Activated T-helper 1 cell treated with Interleukin-2 at 50 U/mL for 16 hours (primary cell): ENCODE measurements around the gene TRIM44.

Experiments used
- DNase-seq: peaks from one replicate; pipeline ENCODE4 v3.0.0-alpha.2; 2020; ENCODE audit warnings: low read depth

The TRIM44 gene

GRCh38 chr11:35717520-35717919 lies 54.9 kb downstream of the TRIM44 start:
- DNase-seq, result no peak

DNA sequence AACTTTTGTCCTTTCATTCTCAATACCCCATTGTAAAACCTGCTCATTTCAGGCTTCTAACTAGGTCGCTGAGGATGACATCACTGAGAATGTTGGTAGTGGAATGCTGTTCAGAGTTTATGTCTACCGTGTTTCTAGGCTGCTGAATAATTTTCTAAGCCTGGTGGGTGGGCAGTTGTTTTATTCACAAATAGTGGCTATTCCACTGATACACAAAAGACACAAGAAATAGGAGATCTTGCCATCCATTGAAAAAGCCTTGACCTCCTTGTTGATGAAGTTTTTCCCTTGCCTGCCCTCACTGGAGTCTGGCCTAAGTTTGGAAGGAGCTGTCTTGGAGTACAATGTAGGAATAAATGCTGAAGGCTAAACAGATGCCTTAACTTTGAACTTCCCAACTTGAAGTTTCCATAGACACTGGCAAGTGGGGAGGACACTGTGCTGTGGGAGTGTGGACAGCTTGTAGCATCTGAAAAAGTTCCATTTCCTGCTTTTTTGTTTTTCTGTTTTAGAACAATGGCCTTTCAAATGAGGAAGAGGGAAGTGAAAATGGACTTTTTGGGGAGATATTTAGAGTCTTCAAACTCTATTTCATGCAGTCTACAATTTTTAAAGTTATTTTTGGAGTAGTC lies 59.2 kb downstream of the TRIM44 start:
- DNase-seq, result no peak

- DNase-seq, result no peak
These were observed 60.1 kb downstream of the TRIM44 start for GRCh38 chr11:35722641-35723040.

DNA sequence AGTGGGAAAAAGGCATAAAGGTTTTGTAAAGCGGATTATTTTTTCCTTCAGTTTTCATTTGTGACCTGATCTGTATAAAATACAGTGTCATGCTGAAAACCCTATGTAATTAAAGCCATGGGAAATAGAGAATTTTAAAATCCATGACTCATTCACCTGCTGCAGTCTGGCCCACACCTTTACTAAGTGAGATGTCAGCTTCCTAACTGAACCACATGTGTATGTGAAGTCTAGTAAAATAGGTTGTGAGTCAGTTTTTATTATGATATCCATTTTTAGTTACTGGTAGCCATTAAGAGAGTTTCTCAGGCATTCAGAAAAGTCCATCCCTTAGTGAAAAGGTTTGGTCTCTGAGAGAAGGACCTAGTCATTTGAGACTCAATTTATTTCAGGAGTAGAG lies 60.9 kb downstream of the TRIM44 start:
- DNase-seq, result no peak

- no peak for DNase-seq
These were observed 61.3 kb downstream of the TRIM44 start for GRCh38 chr11:35723913-35724312.

GRCh38 chr11:35725885-35726284 lies 63.3 kb downstream of the TRIM44 start:
- no peak for DNase-seq

DNA sequence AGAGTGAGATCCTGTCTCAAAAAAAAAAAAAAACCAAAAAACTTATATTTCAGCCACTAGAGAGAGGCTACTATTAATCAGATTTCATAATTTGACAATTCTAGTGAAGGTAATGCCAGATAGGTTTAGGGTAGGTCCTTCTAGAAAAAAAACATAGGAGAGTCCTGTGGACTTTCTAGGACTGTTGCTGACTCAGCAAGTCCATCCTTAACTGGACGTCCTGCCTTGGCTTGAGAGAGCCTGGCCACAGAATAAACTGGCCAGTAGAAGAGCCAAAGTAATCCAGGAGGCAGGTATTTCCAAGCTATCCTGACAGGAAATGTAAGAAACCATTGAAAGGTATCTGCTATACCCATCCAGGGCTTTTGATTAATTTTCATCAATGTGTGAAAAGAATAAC lies 64.6 kb downstream of the TRIM44 start:
- no peak for DNase-seq

DNA sequence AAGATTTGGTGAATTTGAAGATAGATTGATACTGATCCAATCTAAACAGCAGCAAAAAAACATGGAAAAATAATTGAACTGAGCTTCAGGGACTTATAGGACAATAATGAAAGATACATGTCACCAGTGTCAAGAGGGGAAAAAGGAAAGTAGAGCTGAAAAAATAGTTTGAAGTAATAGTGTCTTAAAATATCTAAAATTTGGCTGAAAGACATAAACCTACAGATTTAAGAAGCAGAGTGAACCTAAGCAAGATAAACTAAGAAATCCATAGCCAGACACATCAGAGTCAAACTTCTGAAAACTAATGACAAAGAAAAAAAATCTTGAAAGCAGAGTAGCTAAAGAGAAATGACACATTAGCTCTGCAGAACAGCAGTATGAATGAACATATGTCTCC lies 67.7 kb downstream of the TRIM44 start:
- no peak for DNase-seq

DNA sequence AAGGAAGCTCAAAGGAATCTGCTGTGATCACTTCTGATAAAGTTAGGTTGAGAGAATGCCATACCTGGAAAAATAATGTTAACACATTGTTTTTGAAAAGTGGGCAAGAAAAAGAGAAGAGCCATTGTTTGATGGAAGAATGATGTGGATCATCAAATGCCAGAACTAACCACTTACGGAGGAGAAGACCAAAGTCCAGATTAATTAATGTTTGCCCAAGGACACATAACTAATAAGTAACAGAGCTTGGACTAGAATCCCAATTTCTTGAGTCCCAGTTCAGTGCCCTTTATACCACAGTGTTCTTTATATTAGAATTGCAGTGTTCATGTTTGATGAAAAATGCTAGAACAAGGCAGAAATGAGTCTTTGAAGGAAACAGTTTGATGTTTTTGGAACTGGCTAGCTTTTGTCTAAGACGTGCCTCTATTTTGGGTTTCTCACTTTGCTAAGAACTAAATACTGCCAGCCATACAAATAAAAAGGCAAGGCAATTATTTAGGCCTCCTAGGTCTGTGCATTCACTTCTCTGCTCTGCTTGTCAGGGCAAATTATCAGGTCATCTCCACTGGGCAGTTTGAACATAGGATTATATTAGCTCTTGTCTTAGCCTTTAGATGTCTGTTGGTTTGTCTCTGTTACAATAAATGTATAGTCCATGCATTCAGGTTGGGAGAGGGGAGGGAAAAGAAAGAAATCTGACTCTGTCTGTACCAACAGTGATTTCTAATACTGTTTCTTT lies 72.3 kb downstream of the TRIM44 start:
- no peak for DNase-seq

- DNase-seq, result no peak
These were observed 72.8 kb downstream of the TRIM44 start for GRCh38 chr11:35735411-35735810.

GRCh38 chr11:35735903-35736302 lies 73.3 kb downstream of the TRIM44 start:
- DNase-seq, result no peak

DNA sequence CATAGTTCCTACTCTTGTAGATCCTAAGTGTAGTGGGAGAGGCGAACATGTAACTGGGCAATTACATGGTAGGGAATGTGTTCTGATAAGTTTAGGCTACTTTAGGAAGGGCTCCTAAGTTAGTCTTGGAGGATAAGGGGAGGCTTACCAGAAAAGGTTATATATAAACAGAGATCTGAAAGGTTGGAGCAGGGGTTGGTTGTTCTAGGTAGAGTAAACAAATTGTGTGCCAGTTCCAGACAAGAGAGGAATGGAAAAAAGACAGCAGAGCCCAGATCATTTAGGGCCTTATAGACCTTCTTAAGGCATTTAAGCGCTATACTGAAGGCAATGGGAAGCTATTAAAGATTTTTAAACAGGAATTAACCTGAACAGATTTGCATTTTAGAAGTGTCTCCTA lies 74.4 kb downstream of the TRIM44 start:
- DNase-seq, result no peak

- no peak for DNase-seq
These were observed 77.7 kb downstream of the TRIM44 start for GRCh38 chr11:35740061-35740799.

DNA sequence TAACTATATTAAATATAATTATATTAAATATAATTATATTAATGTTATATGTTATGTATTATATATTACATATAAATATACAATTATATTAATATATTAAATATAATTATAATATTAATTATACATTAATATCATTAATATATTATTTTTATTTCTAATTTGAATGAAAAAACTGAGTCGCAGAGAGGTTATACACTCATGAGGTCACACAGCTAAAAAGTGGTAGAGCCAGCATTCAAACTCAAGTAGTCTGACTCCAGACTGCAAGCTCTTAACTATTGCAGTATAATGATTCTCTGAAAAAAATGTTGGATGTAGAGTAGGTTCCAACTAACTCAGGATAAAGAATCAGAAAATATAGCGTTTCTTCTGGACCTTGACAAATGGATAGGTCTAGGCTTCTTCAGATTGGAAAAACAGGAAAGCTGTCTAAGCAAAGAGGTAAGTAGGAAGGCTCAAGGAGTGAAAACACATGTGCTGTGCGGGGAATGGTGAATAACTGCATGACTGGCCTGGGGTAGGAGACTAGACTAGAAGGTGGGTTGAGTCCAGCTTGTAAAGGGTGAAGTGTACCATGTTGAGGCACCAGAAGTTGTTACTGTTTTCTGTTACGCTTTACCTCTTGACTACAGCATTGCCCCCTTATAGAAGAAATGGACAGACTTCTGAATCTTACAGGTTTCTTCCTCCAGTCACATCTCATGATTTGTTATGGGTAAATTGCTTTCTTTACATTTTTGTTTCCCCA lies 80.3 kb downstream of the TRIM44 start:
- no peak for DNase-seq

- DNase-seq, result no peak
These were observed 84.0 kb downstream of the TRIM44 start for GRCh38 chr11:35746356-35747153.

DNA sequence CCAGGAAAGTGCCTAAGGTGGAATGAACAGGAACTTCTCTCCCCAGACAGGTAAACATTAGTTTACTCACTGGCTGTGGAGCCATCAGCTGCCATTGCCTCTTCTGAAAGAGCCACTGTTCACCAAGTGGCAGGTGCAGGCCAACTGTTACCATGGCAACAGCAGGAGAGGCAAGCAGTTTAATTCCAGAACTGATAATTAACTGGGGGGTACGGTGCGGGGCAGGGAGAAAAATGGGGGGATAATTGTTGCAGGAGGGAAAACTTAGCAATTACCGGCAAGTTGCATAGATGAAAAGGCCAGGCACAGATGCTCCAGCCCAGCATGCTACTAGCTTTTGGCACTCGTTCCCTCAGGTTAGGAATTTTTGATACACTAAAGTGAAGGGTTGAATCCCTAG lies 85.1 kb downstream of the TRIM44 start:
- no peak for DNase-seq

- no peak for DNase-seq
These were observed 86.1 kb downstream of the TRIM44 start for GRCh38 chr11:35748644-35749043.

- DNase-seq, result no peak
These were observed 87.7 kb downstream of the TRIM44 start for GRCh38 chr11:35750315-35750714.

DNA sequence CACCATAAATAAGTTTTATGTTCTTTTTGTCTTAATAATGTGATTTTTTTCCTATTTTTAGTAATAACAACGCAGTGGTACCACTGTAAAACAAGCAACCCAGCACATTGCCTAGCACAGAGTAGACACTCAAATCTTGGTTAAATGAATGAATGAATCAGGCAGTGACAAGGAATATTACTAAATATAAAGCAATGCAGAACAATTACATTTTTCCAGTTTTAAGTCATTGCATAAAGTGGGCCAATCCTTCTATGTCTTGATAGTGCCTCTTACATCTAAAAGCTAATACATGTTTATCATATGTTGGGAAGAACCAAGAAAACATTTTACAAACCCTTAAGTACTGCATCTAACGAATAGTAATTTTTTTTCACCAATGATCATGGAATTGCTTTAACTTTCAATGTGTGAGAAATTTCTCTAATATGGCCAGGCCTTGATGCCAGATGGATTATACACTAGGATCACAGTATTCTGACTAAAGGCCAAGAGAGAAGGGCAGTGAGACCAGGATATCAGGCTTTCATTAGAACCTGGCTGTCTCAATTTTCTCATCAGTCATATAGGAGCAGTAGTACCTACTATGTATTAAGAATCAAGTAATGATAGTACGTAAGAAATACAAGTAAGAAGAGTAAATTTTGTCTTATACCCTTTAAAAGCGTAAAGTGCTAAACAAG lies 88.5 kb downstream of the TRIM44 start:
- no peak for DNase-seq

DNA sequence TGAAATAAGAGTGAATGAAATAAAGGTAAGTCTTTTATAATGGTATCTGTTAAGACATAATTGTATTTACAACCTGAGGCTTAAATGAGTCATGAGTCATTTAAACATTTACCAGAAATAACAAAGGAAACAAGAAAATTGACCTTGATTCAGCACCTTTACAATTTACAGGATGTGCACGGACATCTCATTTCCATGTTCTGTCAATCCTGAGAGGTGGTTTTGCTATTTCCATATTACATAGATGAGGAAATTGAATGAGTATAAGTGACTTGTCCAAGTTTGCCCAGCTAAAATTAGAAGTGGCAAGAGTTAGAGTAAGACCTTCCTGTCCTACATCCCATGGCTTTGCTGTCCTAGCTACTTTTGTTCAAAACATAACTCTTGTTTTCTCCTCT lies 89.1 kb downstream of the TRIM44 start:
- no peak for DNase-seq

- no peak for DNase-seq
These were observed 89.5 kb downstream of the TRIM44 start for GRCh38 chr11:35752115-35752514.
